H1 (cell line): Measurements from ENCODE around the gene LPCAT3. TPM values are rescaled to one million over a fixed set of nuclear protein-coding genes. Genes with fewer than 3 reads are reported as not detected.

Experiments used
- SP2 ChIP-seq: IDR thresholded peaks from 2 replicates; pipeline ENCODE4 v1.6.1; 2012; ENCODE audit warnings: mild to moderate bottlenecking, low read length, inconsistent platforms
- ZNF274 ChIP-seq: IDR thresholded peaks from 2 replicates; pipeline ENCODE4 v1.7.0; 2012; ENCODE audit warnings: low read length, borderline replicate concordance; ENCODE audit errors: extremely low read depth
- polyA plus RNA-seq, 7 experiments: library from polyadenylated mRNA; depleted of rRNA in 3 of 7; stranded (reverse) in 5 of 7; unstranded in 2 of 7; fragments of >200 nt in 5 of 7; fragments of 200-250 nt in 2 of 7; gene quantifications; 1 replicate in 5 of 7; 2 replicates in 1 of 7; 4 replicates in 1 of 7; pipeline versions ENCODE4 v1.2.1 to v1.2.3, GENCODE V29; 2011 to 2013; ENCODE audit warnings: missing spikeins in 2 of 7, mixed read lengths in 2 of 7
- total RNA-seq: library from RNA; stranded (reverse); fragmentation: NEBNext Ultra II Directional; extraction: Animal tissue kit (Norgen Biotek cat#: 25700); gene quantifications from 2 replicates; pipeline ENCODE4 v1.2.1, GENCODE V29; 2021

Gene LPCAT3
- total and polyA plus RNA-seq, 2 of the 8 experiments (the other 6 are each of a cell fraction or from before 2014, with no cell fraction given), result 55.8 to 70.4 TPM

GRCh38 chr12:7034464-7034863 is 16.2 kb upstream of the LPCAT3 start (continued):
- no peak for TF ChIP-seq ZNF274
- TF ChIP-seq SP2, result no peak
